ENCODE results near the gene SLC35D2. TPM values are rescaled to one million over a fixed set of nuclear protein-coding genes. Genes with fewer than 3 reads are reported as not detected.

SLC35D2 gene
- total RNA-seq, 1 donor from 2014 or later, result 44.7 TPM

DNA sequence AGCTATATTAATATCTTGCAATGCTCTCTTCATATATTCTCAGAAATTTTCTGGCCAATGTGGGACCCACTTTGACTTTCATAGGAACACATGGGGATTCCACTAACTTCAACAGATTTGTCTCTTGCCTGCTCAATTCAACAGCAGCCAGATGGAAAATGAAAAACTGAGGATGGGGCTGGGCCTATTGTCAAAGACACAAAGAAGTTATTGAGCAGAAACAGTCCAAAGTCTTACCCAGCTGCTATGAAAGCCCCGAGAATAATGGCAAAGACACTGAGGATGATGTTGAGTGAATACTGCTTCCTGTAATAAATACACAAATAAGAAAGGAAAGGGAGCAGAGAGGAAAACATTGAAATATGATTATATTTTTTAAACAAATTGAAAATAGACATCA lies 32.6 kb downstream of the SLC35D2 start:
- Mint-ChIP-seq H3K27ac (ENCODE audit: unreplicated experiment) (peak overlapping the region; percentile 7), H3K4me3 (ENCODE audit: unreplicated experiment) (no peak overlapping the region), H3K4me1 (ENCODE audit: low read depth, unreplicated experiment) (peaks cover 4% of the 10 kb centered on the region), H3K9me3 (ENCODE audit: unreplicated experiment) (peaks cover 7% of the 10 kb centered on the region), H3K27me3 (ENCODE audit: unreplicated experiment) (peaks cover 4% of the 10 kb centered on the region), H3K36me3 (ENCODE audit: unreplicated experiment) (peaks cover 22% of the 10 kb centered on the region)
- no peak for DNase-seq
- TF ChIP-seq, protein P1, sequence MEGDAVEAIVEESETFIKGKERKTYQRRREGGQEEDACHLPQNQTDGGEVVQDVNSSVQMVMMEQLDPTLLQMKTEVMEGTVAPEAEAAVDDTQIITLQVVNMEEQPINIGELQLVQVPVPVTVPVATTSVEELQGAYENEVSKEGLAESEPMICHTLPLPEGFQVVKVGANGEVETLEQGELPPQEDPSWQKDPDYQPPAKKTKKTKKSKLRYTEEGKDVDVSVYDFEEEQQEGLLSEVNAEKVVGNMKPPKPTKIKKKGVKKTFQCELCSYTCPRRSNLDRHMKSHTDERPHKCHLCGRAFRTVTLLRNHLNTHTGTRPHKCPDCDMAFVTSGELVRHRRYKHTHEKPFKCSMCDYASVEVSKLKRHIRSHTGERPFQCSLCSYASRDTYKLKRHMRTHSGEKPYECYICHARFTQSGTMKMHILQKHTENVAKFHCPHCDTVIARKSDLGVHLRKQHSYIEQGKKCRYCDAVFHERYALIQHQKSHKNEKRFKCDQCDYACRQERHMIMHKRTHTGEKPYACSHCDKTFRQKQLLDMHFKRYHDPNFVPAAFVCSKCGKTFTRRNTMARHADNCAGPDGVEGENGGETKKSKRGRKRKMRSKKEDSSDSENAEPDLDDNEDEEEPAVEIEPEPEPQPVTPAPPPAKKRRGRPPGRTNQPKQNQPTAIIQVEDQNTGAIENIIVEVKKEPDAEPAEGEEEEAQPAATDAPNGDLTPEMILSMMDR (IDR thresholded peaks at IDR 0.05; ENCODE audit: partially characterized antibody, unreplicated experiment), result no peak

- DNase-seq, result no peak
- Mint-ChIP-seq H3K36me3 (ENCODE audit: unreplicated experiment) (peaks cover 28% of the 10 kb centered on the region), H3K4me3 (ENCODE audit: unreplicated experiment) (no peak overlapping the region), H3K27ac (ENCODE audit: unreplicated experiment) (no peak overlapping the region), H3K4me1 (ENCODE audit: low read depth, unreplicated experiment) (peaks cover 13% of the 10 kb centered on the region), H3K9me3 (ENCODE audit: unreplicated experiment) (peaks cover 9% of the 10 kb centered on the region), H3K27me3 (ENCODE audit: unreplicated experiment) (peaks cover 6% of the 10 kb centered on the region)
- TF ChIP-seq, protein P1 (IDR thresholded peaks at IDR 0.05; ENCODE audit: partially characterized antibody, unreplicated experiment), result no peak
Measured at GRCh38 chr9:96348261-96348660, 35.2 kb downstream of the SLC35D2 start.

GRCh38 chr9:96345551-96345950 lies 38.0 kb downstream of the SLC35D2 start:
- Mint-ChIP-seq H3K36me3 (ENCODE audit: unreplicated experiment) (peaks cover 28% of the 10 kb centered on the region), H3K4me3 (ENCODE audit: unreplicated experiment) (no peak overlapping the region), H3K9me3 (ENCODE audit: unreplicated experiment) (peaks cover 9% of the 10 kb centered on the region), H3K27ac (ENCODE audit: unreplicated experiment) (peak overlapping the region; percentile 94), H3K27me3 (ENCODE audit: unreplicated experiment) (peaks cover 6% of the 10 kb centered on the region), H3K4me1 (ENCODE audit: low read depth, unreplicated experiment) (peaks cover 18% of the 10 kb centered on the region)
- DNase-seq, result no peak
- TF ChIP-seq, protein P1 (IDR thresholded peaks at IDR 0.05; ENCODE audit: partially characterized antibody, unreplicated experiment), result no peak

DNA sequence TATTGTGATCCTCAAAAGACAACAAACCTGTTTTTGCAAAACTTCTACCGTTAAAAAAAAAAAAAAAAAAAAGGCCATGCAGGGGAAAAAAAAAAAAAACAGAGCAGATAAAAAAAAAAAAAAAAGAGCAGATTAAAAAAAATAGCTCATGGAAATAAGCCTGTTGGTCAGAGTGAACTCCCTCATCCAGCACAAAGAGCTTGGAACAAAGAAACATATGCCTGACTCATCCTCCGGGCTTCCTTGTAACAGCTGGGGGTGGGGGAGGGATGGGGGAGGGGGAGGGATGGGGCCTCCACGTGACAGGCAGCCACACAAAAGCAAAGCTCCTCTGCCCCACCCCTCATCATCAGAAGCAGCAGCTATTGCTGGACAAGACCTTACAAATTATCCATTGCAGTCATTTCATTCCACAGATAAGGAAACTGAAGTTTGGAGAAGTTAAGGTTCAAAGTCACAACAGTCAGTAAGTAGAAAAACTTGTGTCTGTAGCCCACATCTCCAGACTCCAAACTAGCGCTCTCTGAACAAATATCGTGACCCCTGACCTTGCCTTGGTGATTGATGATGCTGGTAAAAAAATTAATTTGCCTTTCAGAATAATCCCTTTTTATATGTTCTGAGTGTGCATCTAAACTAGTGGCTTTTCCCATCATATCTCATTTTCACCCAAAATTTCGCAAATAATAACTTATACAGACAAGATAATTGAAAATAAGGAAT lies 38.9 kb downstream of the SLC35D2 start:
- peaks cover 24% of the 10 kb centered on the region for H3K4me1 Mint-ChIP-seq (ENCODE audit: low read depth, unreplicated experiment)

More for the DNA sequence above, 38.9 kb downstream of the SLC35D2 start:
- Mint-ChIP-seq H3K27me3 (ENCODE audit: unreplicated experiment) (peaks cover 6% of the 10 kb centered on the region), H3K4me3 (ENCODE audit: unreplicated experiment) (no peak overlapping the region), H3K9me3 (ENCODE audit: unreplicated experiment) (peaks cover 9% of the 10 kb centered on the region), H3K27ac (ENCODE audit: unreplicated experiment) (peak overlapping the region; percentile 94), H3K36me3 (ENCODE audit: unreplicated experiment) (peaks cover 28% of the 10 kb centered on the region)
- TF ChIP-seq, protein P1 (IDR thresholded peaks at IDR 0.05; ENCODE audit: partially characterized antibody, unreplicated experiment), result no peak
- DNase-seq, result peak; percentile 63
